ENCODE results near the gene UNC80. TPM values are rescaled to one million over a fixed set of nuclear protein-coding genes. Genes with fewer than 3 reads are reported as not detected.

Gene UNC80
- polyA plus RNA-seq, 2 of the 4 experiments (the other 2 are of a cell fraction): not detected

DNA sequence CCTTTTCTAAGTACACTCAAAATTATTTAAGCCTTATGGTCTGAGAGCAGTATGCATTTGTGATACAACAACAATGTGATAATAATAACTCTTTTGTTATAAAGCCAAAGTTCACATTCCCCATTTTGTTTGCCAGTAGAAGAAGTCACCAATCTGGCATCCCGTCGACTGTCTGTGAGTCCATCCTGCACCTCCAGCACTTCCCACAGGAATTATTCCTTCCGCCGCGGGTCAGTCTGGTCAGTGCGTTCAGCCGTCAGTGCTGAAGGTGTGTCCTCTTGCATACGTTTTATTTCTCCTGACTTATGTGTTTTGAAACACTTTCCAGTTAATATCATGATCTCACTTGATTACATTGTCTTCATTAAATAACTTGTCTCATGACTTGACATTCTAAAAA lies 150.5 kb downstream of the UNC80 start:
- CTCF ChIA-PET: no interaction called here

DNA sequence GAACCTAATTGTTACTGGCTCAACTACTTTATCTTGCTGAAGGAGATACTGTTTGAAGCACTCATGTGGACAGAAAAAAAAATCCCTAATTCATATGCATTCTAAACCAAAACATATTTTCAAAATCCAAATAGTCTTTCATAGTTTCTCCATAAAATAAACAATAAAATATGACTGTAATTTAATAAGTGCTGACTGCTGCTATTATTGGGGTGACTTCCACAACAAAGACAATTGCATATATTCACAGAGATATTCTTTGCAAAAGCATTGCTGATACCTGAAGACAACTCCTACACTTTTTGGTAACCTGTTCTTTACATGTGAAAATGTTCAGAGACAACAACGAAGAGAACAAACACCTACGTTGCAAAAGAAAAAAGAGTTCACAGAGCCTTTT lies 157.7 kb downstream of the UNC80 start:
- FAIRE-seq (no peak), ATAC-seq (no peak), DNase-seq (ENCODE audit: low read depth in 1 of 2, low spot score in 1 of 2) (no peak)
- CTCF ChIA-PET: no interaction called here
- H3K4me1 ChIP-seq: no peaks in the 10 kb centered on the region
- POLR2A ChIA-PET: no interaction called here
- H3K4me2 ChIP-seq: no peak overlapping the region
- TF ChIP-seq, protein P1, sequence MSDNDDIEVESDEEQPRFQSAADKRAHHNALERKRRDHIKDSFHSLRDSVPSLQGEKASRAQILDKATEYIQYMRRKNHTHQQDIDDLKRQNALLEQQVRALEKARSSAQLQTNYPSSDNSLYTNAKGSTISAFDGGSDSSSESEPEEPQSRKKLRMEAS (IDR thresholded peaks at IDR 0.05): no peak
- TF ChIP-seq MAFK (IDR thresholded peaks at IDR 0.05; ENCODE audit: partially characterized antibody): peak; percentile 56
- H3K4me3 ChIP-seq: no peak overlapping the region
- H3K9me3 ChIP-seq: no peaks in the 10 kb centered on the region
- WGBS (ENCODE audit: missing lambda C conversion rate): 4% methylated on average over 2 of the region's 2 CpGs
- no peak overlapping the region for H3K27ac ChIP-seq

More for the DNA sequence above, 150.5 kb downstream of the UNC80 start:
- no peak for TF ChIP-seq SREBF2 (IDR thresholded peaks at IDR 0.05)
- TF ChIP-seq, protein P1 (IDR thresholded peaks at IDR 0.05): no peak
- TF ChIP-seq, protein P2, sequence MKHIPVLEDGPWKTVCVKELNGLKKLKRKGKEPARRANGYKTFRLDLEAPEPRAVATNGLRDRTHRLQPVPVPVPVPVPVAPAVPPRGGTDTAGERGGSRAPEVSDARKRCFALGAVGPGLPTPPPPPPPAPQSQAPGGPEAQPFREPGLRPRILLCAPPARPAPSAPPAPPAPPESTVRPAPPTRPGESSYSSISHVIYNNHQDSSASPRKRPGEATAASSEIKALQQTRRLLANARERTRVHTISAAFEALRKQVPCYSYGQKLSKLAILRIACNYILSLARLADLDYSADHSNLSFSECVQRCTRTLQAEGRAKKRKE (CRISPR knock-in tag; IDR thresholded peaks at IDR 0.05; ENCODE audit: low read depth): no peak
- TF ChIP-seq KDM1A (IDR thresholded peaks at IDR 0.05; ENCODE audit: low read depth): no peak
- TF ChIP-seq KDM5A (IDR thresholded peaks at IDR 0.05): no peak
- no peak for TF ChIP-seq POLR2AphosphoS2 (conservative IDR thresholded peaks at IDR 0.05; ENCODE audit: low read length)
- Histone ChIP-seq H3K9me3 (no peaks in the 10 kb centered on the region), H3K4me1 (no peaks in the 10 kb centered on the region), H3K4me2 (no peak overlapping the region), H3K27ac (no peak overlapping the region), H3K4me3 (no peak overlapping the region)
- DNase-seq (ENCODE audit: low read depth in 1 of 2, low spot score in 1 of 2) (no peak), ATAC-seq (no peak), FAIRE-seq (no peak)
- POLR2A ChIA-PET: no interaction called here
- 61% methylated on average over 8 of the region's 8 CpGs for WGBS (ENCODE audit: missing lambda C conversion rate)

DNA sequence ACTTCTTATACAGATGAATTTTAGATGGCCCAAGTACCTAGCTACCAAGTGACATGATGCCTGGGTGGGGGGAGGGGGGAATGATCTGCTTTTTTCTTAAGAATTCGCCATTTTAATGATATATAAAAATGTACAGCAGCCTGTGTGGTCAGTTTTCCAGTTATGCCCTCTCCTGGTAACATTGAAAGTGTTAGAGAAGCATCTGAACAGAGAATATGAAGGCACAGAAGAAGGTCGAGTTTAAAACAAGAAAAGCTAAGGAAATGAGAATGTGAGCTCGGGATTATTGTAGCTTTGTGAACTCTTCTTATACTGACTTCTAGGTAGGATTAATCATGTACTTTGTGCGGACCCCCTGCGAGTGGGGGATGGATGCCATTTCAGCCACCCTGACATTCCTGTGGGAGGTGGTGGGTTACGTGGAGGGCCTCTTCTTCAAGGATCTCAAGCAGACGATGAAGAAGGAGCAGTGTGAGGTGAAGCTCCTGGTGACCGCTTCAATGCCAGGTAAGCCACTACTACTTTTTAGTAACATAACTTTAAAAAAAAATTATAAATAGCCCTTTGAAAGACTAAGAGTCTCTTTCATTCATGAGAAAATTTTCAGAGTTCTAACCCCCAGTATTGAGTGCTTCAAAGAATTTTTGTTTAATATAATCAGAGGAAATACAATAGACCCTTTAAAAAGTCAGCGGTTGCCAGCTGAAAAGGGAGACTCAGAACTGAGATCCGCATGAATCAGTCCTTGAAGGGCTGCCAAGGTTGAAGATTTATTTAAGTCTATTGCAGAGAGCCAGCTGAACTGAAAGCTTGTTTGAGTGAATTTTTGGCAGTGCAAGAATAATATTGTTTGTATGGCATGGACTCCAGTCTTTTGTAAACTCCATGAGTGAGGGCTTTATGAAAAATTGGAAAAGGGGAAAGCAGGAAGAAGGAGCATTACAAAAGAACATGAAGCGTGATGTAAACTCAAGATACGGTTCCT lies 162.2 kb downstream of the UNC80 start:
- WGBS (ENCODE audit: missing lambda C conversion rate): 15% methylated on average over 12 of the region's 12 CpGs
- CTCF ChIA-PET: no interaction called here
- no peaks in the 10 kb centered on the region for H3K9me3 ChIP-seq
- POLR2A ChIA-PET: no interaction called here
- ATAC-seq (no peak), DNase-seq (ENCODE audit: low read depth in 1 of 2, low spot score in 1 of 2) (no peak), FAIRE-seq (no peak)
- no peak overlapping the region for H3K4me3 ChIP-seq
- H3K27ac ChIP-seq: no peak overlapping the region
- no peak overlapping the region for H3K4me2 ChIP-seq
- TF ChIP-seq CBX2 (IDR thresholded peaks at IDR 0.05; ENCODE audit: borderline replicate concordance, low read depth): no peak
- no peak for TF ChIP-seq CHD2 (IDR thresholded peaks at IDR 0.05; ENCODE audit: low read length, partially characterized antibody)
- no peak for TF ChIP-seq FOXS1 (CRISPR knock-in tag; IDR thresholded peaks at IDR 0.05)
- no peak for TF ChIP-seq PHF8 (IDR thresholded peaks at IDR 0.05; ENCODE audit: borderline replicate concordance, low read depth)
- TF ChIP-seq, protein P1 (IDR thresholded peaks at IDR 0.05): no peak
- no peak for TF ChIP-seq NFE2L2 (conservative IDR thresholded peaks at IDR 0.05; ENCODE audit: low read length)
- TF ChIP-seq, protein P3, sequence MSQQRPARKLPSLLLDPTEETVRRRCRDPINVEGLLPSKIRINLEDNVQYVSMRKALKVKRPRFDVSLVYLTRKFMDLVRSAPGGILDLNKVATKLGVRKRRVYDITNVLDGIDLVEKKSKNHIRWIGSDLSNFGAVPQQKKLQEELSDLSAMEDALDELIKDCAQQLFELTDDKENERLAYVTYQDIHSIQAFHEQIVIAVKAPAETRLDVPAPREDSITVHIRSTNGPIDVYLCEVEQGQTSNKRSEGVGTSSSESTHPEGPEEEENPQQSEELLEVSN (IDR thresholded peaks at IDR 0.05; ENCODE audit: borderline replicate concordance, low read depth): no peak
- no peak for TF ChIP-seq ESRRA (IDR thresholded peaks at IDR 0.05; ENCODE audit: borderline replicate concordance, low read length)
- H3K4me1 ChIP-seq: no peaks in the 10 kb centered on the region

DNA sequence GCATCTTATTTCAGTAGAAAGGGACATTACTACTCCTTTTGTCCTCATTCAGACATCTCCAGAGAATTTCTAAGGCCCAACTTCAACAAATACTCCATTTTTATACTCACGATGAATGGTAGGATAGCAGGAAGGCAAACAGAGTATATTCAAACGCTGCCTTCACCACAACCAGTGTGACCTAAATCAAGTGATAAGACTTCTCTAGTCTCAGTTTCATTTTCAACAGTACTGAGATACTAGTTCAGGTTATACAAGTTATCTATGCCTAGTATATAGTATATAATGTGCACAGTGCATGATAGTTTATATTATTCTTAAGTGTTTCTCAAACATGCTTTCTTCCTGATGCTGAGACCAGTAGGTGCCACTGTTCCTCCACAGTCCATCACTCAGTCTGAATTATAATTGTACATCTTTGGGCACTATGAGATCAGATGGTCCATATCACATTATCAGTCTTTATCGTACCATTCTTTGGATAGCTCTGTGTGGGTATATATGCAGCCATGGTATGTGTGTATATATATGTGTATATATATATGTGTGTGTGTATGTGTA lies 164.6 kb downstream of the UNC80 start:
- H3K4me2 ChIP-seq: no peak overlapping the region
- H3K4me1 ChIP-seq: no peaks in the 10 kb centered on the region
- H3K27ac ChIP-seq: no peak overlapping the region
- ChIA-PET POLR2A (no interaction called here), CTCF (no interaction called here)
- peak in 1 of 2 experiments; percentile 5 for DNase-seq (ENCODE audit: low read depth in 1 of 2, low spot score in 1 of 2)
- no peaks in the 10 kb centered on the region for H3K9me3 ChIP-seq
- no peak overlapping the region for H3K4me3 ChIP-seq
- ATAC-seq: peak in 1 of 2 experiments; percentile 36; a peak in 1 of 6 replicates
- TF ChIP-seq EP300 (IDR thresholded peaks at IDR 0.05) (no peak), KDM5A (IDR thresholded peaks at IDR 0.05) (no peak), MAFK (IDR thresholded peaks at IDR 0.05; ENCODE audit: partially characterized antibody) (no peak), RAD21 (conservative IDR thresholded peaks at IDR 0.05 in 1 of 2, IDR thresholded peaks at IDR 0.05 in 1 of 2) (peak in 1 of 2 experiments; percentile 24; a peak in 2 of 5 replicates), ZSCAN20 (CRISPR knock-in tag; IDR thresholded peaks at IDR 0.05) (no peak)
- TF ChIP-seq, protein P4, sequence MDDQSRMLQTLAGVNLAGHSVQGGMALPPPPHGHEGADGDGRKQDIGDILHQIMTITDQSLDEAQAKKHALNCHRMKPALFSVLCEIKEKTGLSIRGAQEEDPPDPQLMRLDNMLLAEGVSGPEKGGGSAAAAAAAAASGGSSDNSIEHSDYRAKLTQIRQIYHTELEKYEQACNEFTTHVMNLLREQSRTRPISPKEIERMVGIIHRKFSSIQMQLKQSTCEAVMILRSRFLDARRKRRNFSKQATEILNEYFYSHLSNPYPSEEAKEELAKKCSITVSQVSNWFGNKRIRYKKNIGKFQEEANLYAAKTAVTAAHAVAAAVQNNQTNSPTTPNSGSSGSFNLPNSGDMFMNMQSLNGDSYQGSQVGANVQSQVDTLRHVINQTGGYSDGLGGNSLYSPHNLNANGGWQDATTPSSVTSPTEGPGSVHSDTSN (IDR thresholded peaks at IDR 0.05): no peak
- WGBS (ENCODE audit: missing lambda C conversion rate): 22% methylated on average over 3 of the region's 3 CpGs
- FAIRE-seq: no peak
